WTC11 (cell line): Measurements from ENCODE around the gene RASAL2.

ENCODE experiments used
- CREM ChIP-seq: sonication (generic); formaldehyde crosslinking; IDR thresholded peaks from 2 replicates; pipeline ENCODE4 v1.8.1; 2022; ENCODE audit warnings: mild to moderate bottlenecking, missing genetic modification reagents, moderate library complexity
- CTCF ChIP-seq: fragments of 200-600 bp; IDR thresholded peaks from 2 replicates; pipeline ENCODE4 v1.8.0; 2022; ENCODE audit warnings: antibody characterized with exemption
- ETV6 ChIP-seq: sonication (generic); formaldehyde crosslinking; IDR thresholded peaks from 2 replicates; pipeline ENCODE4 v1.8.1; 2022; ENCODE audit warnings: mild to moderate bottlenecking, missing genetic modification reagents
- HMGXB4 ChIP-seq: sonication (generic); formaldehyde crosslinking; IDR thresholded peaks from 2 replicates; pipeline ENCODE4 v1.8.1; 2023; ENCODE audit warnings: mild to moderate bottlenecking, moderate library complexity, missing genetic modification reagents
- IRF1 ChIP-seq: sonication (generic); formaldehyde crosslinking; IDR thresholded peaks from 2 replicates; pipeline ENCODE4 v1.8.0; 2023; ENCODE audit warnings: missing genetic modification reagents
- NR3C1 ChIP-seq: sonication (generic); formaldehyde crosslinking; conservative IDR thresholded peaks from 2 replicates; pipeline ENCODE4 v1.8.1; 2023; ENCODE audit warnings: low read depth, mild to moderate bottlenecking, missing genetic modification reagents
- TP53 ChIP-seq: sonication (generic); formaldehyde crosslinking; IDR thresholded peaks from 2 replicates; pipeline ENCODE4 v1.8.1; 2023; ENCODE audit warnings: mild to moderate bottlenecking, missing genetic modification reagents
- ZNF121 ChIP-seq: sonication (generic); formaldehyde crosslinking; IDR thresholded peaks from 2 replicates; pipeline ENCODE4 v1.8.0; 2023; ENCODE audit warnings: missing genetic modification reagents
- ZNF317 ChIP-seq: sonication (generic); formaldehyde crosslinking; IDR thresholded peaks from 2 replicates; pipeline ENCODE4 v1.8.1; 2023; ENCODE audit warnings: low read depth, mild to moderate bottlenecking, moderate library complexity, missing genetic modification reagents, borderline replicate concordance
- ZNF423 ChIP-seq: fragments of 250-450 bp; sonication (Bioruptor Pico); IDR thresholded peaks from 2 replicates; pipeline ENCODE4 v2.1.2; 2022; ENCODE audit warnings: mild to moderate bottlenecking, moderate library complexity
- TF ChIP-seq, protein P1 (sequence below): sonication (generic); formaldehyde crosslinking; IDR thresholded peaks from 2 replicates; pipeline ENCODE4 v1.8.0; 2022; ENCODE audit warnings: mild to moderate bottlenecking, missing genetic modification reagents
- TF ChIP-seq, protein P2 (sequence below): sonication (generic); formaldehyde crosslinking; IDR thresholded peaks from 2 replicates; pipeline ENCODE4 v1.8.1; 2023; ENCODE audit warnings: mild to moderate bottlenecking, missing genetic modification reagents, moderate library complexity

GRCh38 chr1:178500091-178500770, 406.3 kb downstream of the RASAL2 start:
- TF ChIP-seq CREM (CRISPR knock-in tag) (no peak), CTCF (peak; percentile 28; the same call in 1 of the 2 replicates), ETV6 (CRISPR knock-in tag) (no peak), NR3C1 (CRISPR knock-in tag) (no peak), IRF1 (CRISPR knock-in tag) (no peak), ZNF121 (no peak), HMGXB4 (CRISPR knock-in tag) (no peak), ZNF423 (no peak), TP53 (CRISPR knock-in tag) (no peak), ZNF317 (no peak)
- TF ChIP-seq, protein P1, sequence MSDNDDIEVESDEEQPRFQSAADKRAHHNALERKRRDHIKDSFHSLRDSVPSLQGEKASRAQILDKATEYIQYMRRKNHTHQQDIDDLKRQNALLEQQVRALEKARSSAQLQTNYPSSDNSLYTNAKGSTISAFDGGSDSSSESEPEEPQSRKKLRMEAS (CRISPR knock-in tag): no peak
- TF ChIP-seq, protein P2, sequence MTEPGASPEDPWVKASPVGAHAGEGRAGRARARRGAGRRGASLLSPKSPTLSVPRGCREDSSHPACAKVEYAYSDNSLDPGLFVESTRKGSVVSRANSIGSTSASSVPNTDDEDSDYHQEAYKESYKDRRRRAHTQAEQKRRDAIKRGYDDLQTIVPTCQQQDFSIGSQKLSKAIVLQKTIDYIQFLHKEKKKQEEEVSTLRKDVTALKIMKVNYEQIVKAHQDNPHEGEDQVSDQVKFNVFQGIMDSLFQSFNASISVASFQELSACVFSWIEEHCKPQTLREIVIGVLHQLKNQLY: no peak
